Dedifferentiated amniotic fluid mesenchymal stem cell (primary cell): Measurements from ENCODE around the gene TIMP4.

Experiments used
- DNase-seq: peaks from one replicate; pipeline ENCODE4 v3.0.0-alpha.2; 2016; ENCODE audit errors: extremely low spot score

The TIMP4 gene

DNA sequence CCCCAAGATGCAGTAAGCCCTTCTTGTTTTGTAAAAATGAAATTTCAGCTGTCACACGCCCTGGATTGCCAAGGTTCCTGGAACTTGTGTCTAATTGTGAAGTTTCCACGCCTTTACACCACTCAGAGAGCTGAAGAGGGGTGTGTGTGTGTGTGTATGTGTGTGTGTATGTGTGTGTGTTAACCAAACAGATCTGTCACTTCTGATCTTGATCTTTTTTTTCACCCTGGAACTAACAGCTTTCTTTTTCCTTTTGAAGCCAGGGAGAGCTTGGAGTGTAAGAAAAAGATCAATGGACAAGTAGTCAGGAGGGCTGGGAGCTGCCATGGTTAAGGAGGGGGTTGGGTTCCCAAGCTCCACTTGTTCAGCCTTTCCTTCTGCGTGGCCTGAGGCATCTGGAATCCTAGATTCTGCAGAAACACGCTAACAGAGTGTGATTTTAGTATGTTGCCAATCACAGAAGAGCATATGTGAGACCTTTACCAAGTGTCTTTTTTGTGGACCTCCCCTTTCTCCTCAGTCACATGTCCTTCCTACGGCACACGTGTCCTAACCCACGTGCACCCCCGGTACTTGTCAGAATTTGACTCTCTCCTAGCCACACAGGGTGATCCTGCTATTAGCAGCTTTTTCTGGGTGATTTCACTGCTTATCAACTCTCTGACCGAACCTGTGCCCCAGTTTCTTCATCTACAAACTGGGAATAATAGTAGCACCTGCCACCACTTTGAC, 11.5 kb downstream of the TIMP4 start:
- DNase-seq: no peak

- peak; percentile 54 for DNase-seq
Observed at GRCh38 chr3:12143949-12144504, 14.7 kb downstream of the TIMP4 start.

- DNase-seq: no peak
Observed at GRCh38 chr3:12142476-12142875, 16.2 kb downstream of the TIMP4 start.

GRCh38 chr3:12141350-12141749, 17.4 kb downstream of the TIMP4 start:
- DNase-seq: no peak

- DNase-seq: no peak
Observed at GRCh38 chr3:12139111-12139511, 19.6 kb downstream of the TIMP4 start.

GRCh38 chr3:12138044-12138443, 20.7 kb downstream of the TIMP4 start:
- DNase-seq: no peak

- no peak for DNase-seq
Observed at GRCh38 chr3:12136371-12136770, 22.3 kb downstream of the TIMP4 start.

DNA sequence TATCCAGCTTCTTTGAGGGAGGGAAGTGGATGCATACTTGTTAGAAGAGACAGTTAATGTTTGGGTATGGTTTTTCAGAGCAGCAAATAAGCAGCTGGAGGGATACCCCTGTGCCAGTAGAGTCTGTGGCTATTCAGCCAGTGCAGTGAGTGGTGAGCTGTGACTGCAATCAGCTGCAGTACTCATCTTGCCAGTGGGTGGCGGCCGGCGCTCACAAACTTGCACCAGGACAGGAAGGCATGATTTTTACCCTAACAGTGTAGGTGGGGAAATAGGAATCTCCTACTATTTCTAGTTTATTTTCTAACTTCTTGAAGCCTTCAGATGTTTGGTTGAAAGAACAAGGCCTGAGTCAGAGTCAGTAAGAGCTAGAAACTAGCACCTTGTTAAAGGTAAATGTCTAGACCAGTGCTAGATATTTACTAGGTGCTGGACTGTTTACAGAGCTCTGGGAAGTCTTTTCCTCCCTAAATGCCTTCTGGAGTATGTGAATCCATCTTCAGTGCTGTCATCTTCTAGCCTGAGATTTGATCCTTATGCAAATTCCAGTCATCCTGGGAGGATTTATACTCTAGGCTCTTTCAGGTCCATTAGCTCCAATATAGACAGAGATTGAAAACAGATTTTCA, 23.6 kb downstream of the TIMP4 start:
- peak; percentile 44 for DNase-seq

DNA sequence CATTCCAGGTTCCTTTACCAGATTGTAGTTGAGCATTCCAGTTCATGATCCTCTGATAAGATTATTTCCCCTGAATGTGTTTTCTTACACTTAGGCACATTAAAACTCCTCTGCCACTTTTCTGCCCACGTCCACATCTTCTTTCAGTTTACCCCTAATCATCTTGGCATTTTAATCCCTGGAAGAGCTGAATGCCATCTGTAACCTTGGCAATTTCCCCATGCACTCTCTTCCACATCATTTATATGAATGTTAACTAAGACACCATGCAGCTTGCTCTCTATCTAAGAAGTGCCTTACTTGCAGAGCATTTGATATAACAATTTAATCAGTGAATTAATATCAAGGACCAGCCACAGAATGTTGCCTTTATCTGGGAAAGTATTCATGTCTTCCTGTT, 25.8 kb downstream of the TIMP4 start:
- no peak for DNase-seq

GRCh38 chr3:12131351-12132090, 27.2 kb downstream of the TIMP4 start:
- no peak for DNase-seq

DNA sequence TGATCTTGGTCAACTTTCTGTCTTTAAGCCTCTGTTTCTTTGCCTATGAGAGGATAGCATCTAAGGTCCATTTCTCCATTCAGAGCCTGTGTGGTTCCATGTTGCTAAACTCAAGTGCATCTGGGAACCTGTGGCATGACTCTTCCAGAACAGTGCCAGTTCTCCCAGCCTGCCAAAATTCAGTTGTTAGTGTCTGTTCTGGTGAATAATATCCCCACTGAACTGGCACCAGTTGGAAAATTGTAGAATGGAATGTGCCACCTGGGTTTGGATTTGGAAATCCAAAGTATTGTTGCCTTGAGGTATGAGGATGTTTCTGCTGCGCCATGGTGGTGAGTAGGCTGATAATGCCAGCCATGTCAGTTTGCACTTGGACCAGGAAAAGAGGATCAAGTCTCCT, 31.3 kb downstream of the TIMP4 start:
- no peak for DNase-seq

DNA sequence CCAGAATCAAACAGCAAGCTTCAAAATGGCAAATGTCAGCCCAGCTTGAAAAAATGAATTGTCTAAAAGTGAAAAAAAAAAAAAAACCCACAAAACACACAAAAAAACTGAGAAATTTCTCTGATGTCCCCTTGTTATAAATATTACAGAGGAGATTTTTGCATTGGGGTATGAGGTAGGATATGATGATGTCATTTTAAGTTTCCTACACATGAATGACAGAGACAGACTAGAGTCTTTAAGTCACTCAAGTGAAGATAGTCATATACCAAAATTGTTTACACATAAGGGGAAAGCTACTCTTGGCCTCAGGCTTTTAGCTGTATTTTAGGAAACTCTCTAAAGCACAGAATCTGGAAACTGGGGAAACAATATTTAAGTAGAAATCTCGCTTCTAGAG, 32.9 kb downstream of the TIMP4 start:
- no peak for DNase-seq

DNA sequence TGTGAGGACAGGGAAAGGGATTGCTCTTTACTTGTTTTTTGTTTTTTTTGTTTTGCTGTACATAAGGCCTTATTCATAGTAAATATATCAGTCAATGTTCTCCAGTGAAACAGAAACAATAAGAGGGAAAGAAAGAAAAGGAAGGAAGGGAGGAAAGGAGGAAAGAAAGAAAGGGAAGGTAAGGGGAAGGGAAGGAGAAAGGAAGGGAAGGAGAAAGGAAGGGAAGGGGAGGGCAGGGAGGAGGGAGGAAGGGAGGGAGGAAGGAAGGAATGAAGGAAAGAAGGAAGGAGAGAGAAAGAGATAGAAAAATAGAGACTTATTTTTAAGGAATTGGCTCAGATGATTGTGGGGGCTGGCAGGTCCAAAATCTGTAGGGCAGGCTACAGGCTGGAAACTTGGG, 37.2 kb downstream of the TIMP4 start:
- no peak for DNase-seq

DNA sequence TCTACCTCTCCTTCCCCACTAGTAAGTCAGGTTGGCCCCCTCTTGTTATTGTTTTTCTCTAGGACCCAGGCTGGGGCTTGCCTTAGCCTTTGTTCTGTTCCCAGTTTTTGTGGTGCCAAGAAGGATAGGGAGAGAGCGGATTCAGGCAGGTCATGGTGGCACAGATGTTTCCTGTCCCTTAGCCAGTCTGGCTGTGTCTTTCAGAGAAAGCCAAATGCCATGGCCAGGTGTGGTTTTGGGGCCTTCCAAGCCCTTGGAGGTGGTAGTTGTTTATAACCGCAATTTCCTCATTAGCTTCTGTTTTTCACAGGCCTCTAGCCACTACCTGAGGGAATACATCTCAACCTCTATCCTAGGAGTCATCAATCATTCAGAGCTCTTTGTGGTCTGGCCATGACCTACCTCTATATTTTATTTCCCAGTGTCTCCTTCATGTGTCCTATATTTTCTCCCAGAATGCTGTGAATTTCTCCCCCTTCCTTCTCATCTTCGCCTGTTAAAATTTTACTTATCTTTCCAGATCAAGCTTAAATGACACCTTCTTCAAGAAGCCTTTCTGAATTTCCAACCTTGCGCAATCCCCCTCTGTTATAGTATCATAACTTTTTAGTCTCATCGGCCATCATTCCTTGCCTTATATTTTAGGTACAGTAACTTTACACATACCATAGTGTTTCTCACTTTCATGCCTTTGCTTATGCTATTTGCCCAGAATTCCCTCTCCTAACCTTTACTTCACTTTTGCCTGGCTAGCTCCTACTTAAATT, 38.2 kb downstream of the TIMP4 start:
- DNase-seq: no peak

DNA sequence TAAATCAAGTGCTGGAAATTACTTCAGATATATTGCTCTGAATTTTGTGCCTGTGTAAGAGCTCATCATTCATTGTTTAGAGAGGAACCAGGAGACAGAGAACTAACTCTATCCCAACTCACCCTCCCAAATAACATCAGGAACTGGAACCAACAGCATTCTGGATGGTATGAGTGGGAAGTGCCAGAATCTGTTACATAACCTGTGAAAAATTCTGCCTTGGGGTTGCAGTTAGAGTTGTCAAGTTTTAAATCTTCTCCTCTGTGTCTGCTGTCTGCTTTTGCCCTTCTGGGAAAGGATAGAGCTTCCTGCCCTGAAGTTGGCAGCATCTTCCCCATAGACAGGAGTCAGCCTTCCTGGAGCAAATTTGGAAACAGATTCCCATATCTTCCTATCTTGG, 41.2 kb downstream of the TIMP4 start:
- DNase-seq: no peak

- no peak for DNase-seq
Observed at GRCh38 chr3:12116870-12117269, 41.8 kb downstream of the TIMP4 start.

GRCh38 chr3:12115849-12116248, 42.9 kb downstream of the TIMP4 start:
- DNase-seq: no peak

DNA sequence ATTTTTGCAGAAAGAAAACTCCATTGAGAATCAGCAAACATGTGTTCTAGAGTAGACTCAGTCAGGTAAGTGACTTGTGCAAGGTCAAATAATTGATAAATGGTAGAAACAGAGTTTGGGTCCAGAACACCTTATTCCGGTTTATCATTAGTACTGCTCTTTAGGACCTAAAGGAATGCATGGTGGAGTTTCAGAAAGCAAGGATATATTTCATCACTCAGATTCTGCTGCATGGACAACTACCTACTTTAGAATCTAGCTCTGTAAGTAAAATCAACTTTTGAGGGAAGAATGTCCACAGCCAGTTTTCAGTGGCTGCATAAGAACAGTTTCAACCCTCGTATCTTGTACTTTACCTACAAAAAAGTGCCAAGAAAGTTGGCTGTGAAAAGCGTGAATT, 43.6 kb downstream of the TIMP4 start:
- no peak for DNase-seq

- DNase-seq: no peak
Observed at GRCh38 chr3:12114251-12114650, 44.5 kb downstream of the TIMP4 start.

DNA sequence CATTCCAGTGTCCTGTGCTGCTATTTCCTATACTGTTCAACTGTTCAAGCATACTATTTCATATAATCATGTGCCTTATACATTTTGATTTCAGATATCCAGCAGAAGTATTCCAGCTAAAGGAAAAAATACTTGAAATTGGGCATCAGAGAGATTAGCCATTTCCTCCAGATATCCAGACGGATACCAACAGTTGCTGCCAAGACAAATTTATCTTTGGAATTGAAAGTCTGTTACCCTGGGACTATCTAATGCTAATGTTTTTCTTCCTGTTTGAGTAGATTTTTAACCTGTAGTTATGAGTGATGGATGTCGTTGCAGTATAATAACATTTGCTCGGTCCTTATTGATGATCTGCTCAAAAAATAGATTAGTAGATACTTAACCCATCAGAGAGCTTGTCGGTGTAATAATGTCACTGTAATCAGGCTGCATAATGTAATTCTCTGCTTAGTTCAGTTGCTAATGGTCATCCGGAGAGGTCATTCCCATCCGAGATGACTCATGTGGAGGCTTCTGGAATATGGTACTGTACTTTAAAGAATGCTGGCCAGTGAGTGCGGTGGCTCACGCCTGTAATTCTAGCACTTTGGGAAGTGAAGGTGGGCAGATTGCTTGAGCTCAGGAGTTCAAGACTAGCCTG, 51.5 kb downstream of the TIMP4 start:
- no peak for DNase-seq
